Activated T-cell treated with anti-CD3 and anti-CD28 coated beads, Interleukin-2, amount 50 U/mL, for 24 hours (primary cell): ENCODE measurements around the gene PGBD1.
A peak's percentile ranks its signal among the peaks of the same experiment; 100 is the strongest.
"Not testable (repeated sequence)": the region's sequence is repeated elsewhere in the genome, so short reads cannot be mapped to it uniquely, and the experiment has no call there.

Source experiments
- DNase-seq: peaks from one replicate; pipeline ENCODE4 v3.0.0-alpha.2; 2020
- H3K27ac Mint-ChIP-seq: 2 replicates; pipeline ENCODE4 v1.8.0; 2020; ENCODE audit warnings: mild to moderate bottlenecking, mixed read lengths
- H3K27me3 Mint-ChIP-seq: 2 replicates; pipeline ENCODE4 v1.8.0; 2020; ENCODE audit warnings: mixed read lengths
- H3K36me3 Mint-ChIP-seq: 2 replicates; pipeline ENCODE4 v1.8.0; 2020; ENCODE audit warnings: low read depth, mixed read lengths
- H3K4me1 Mint-ChIP-seq: 2 replicates; pipeline ENCODE4 v1.8.0; 2020; ENCODE audit warnings: low read depth, mixed read lengths
- H3K4me3 Mint-ChIP-seq: 2 replicates; pipeline ENCODE4 v1.8.0; 2020; ENCODE audit warnings: mild to moderate bottlenecking, moderate library complexity, mixed read lengths
- H3K9me3 Mint-ChIP-seq: 2 replicates; pipeline ENCODE4 v1.8.0; 2020; ENCODE audit warnings: mixed read lengths

The PGBD1 gene

DNA sequence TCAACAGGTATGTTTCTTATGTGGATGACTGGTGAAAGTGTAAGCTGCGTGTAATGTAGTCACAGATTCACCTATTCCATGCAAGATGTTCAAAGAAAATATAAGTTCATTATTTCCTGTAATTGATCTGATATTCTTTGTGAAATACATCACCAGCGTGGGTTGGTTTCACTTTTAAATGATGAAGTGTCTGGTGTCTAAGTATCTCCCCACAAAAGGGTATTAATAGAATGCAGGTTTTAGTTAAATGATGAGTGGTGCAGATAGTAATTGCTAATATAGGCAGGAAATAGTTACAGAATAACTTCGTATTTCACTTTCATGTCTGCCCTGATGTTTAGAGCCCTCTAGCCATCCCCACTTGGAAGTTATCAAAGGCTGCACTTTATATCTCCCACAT, 22.2 kb downstream of the PGBD1 start:
- H3K27ac Mint-ChIP-seq: peak overlapping the region; percentile 74
- peak overlapping the region; percentile 4 for H3K4me3 Mint-ChIP-seq

DNA sequence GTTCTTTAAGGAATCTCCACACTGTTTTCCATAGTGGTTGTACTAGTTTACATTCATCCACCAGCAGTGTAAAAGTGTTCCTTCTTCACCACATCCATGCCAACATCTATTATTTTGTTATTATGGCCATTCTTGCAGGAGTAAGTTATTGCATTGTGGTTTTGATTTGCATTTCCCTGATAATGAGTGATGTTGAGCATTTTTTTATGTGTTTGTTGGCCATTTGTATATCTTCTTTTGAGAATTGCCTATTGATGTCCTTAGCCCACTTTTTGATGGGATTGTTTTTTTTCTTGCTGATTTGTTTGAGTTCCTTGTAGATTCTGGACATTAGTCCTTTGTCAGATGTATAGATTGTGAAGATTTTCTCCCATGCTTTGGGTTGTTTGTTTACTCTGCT, 25.0 kb downstream of the PGBD1 start:
- not testable (repeated sequence) for H3K36me3 Mint-ChIP-seq, H3K9me3 Mint-ChIP-seq, H3K27ac Mint-ChIP-seq, H3K4me3 Mint-ChIP-seq, DNase-seq
- Mint-ChIP-seq H3K4me1 (peaks cover 26% of the 10 kb centered on the region), H3K27me3 (peaks cover 28% of the 10 kb centered on the region)

More for the DNA sequence above, 22.2 kb downstream of the PGBD1 start:
- Mint-ChIP-seq H3K9me3 (peaks cover 4% of the 10 kb centered on the region), H3K4me1 (peaks cover 27% of the 10 kb centered on the region), H3K36me3 (peaks cover 4% of the 10 kb centered on the region), H3K27me3 (peaks cover 7% of the 10 kb centered on the region)
- no peak for DNase-seq

DNA sequence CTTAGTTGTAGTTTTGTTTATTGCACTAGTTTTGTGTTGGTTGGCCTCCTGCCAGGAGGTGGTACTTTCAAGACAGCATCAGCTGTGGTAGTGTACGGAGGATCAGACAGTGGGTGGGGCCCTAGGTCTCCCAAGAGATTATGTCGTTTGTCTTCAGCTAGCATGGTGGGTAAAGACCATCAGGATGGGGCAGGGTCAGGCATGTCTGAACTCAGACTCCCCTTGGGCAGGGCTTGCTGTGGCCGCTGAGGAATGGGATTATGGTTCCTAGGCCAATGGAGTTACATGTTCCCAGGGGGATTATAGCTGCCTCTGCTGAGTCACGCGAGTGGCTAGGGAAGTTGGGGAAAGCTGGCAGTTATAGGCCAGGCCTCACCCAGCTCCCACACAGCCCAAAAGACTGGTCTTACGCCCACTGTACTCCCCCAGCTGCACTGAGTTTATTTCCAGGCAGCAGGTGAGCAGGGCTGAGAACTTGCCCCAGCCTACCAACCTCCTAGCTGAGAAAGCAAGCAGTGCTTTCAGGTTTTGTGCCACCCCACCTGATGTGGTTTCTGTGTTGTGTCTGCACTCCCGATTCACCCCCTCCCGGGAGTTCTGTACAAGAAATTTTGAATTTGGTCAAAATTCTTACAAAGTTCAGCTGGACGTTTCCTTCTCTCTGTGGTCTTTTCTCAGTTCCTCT, 29.9 kb downstream of the PGBD1 start:
- no peak for DNase-seq
- H3K27me3 Mint-ChIP-seq: peaks cover 50% of the 10 kb centered on the region
- no peaks in the 10 kb centered on the region for H3K36me3 Mint-ChIP-seq
- no peak overlapping the region for H3K27ac Mint-ChIP-seq
- H3K9me3 Mint-ChIP-seq: peaks cover 4% of the 10 kb centered on the region
- no peaks in the 10 kb centered on the region for H3K4me1 Mint-ChIP-seq
- no peak overlapping the region for H3K4me3 Mint-ChIP-seq

GRCh38 chr6:28312939-28313338, 31.6 kb downstream of the PGBD1 start:
- no peaks in the 10 kb centered on the region for H3K9me3 Mint-ChIP-seq
- no peaks in the 10 kb centered on the region for H3K36me3 Mint-ChIP-seq
- H3K4me1 Mint-ChIP-seq: no peaks in the 10 kb centered on the region
- DNase-seq: no peak
- peaks cover 48% of the 10 kb centered on the region for H3K27me3 Mint-ChIP-seq
- H3K4me3 Mint-ChIP-seq: no peak overlapping the region
- no peak overlapping the region for H3K27ac Mint-ChIP-seq

DNA sequence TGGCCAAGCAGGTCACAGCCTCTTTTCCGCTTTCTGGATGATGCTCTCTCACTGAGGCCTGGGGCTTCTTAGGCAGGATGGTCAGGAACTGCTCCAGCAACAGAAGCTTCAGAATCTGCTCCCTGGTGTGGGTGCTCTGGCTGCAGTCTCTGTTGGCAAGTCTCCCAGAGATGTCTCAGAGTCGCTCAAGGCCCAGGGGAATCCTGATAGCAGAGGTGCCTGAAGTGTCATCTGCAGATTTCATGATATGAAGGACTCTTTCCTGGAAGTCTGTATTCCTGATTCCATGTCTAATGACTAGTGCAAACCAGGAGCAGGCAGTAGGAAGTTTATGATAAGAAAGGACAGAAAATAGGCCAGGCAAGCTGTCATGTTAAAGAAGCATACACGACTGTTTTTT, 34.3 kb downstream of the PGBD1 start:
- H3K27me3 Mint-ChIP-seq: peaks cover 30% of the 10 kb centered on the region
- no peaks in the 10 kb centered on the region for H3K36me3 Mint-ChIP-seq
- H3K9me3 Mint-ChIP-seq: no peaks in the 10 kb centered on the region
- H3K4me3 Mint-ChIP-seq: no peak overlapping the region
- no peaks in the 10 kb centered on the region for H3K4me1 Mint-ChIP-seq
- H3K27ac Mint-ChIP-seq: no peak overlapping the region
- DNase-seq: no peak

- peaks cover 20% of the 10 kb centered on the region for H3K27me3 Mint-ChIP-seq
- not testable (repeated sequence) for H3K27ac Mint-ChIP-seq, H3K9me3 Mint-ChIP-seq, DNase-seq, H3K4me3 Mint-ChIP-seq, H3K36me3 Mint-ChIP-seq, H3K4me1 Mint-ChIP-seq
These were observed 36.5 kb downstream of the PGBD1 start for GRCh38 chr6:28317866-28318265.

DNA sequence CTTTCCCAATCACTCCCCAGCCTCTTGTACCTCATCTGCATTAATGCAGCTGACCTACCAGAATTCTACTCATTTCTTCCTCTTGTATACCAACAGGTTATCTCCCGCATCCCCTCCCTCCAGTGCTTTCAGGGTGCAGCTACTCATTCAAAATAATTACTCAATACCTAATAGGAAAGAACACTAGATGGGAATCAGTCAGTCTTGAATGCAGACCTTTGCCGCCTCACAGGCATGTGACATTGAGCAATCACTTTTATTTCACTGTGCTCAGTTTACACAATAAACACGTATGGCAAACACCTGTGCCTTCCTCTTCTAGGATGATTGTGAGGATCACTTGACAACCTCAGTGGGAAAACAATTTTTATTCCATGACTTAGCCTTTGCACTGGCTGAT, 41.3 kb downstream of the PGBD1 start:
- H3K36me3 Mint-ChIP-seq: peaks cover 18% of the 10 kb centered on the region
- H3K27ac Mint-ChIP-seq: no peak overlapping the region
- H3K4me1 Mint-ChIP-seq: no peaks in the 10 kb centered on the region
- DNase-seq: no peak
- peaks cover 20% of the 10 kb centered on the region for H3K9me3 Mint-ChIP-seq
- peaks cover 9% of the 10 kb centered on the region for H3K27me3 Mint-ChIP-seq
- no peak overlapping the region for H3K4me3 Mint-ChIP-seq

- no peaks in the 10 kb centered on the region for H3K4me1 Mint-ChIP-seq
- no peak for DNase-seq
- peaks cover 26% of the 10 kb centered on the region for H3K9me3 Mint-ChIP-seq
- H3K27ac Mint-ChIP-seq: no peak overlapping the region
- peaks cover 7% of the 10 kb centered on the region for H3K27me3 Mint-ChIP-seq
- H3K4me3 Mint-ChIP-seq: no peak overlapping the region
- H3K36me3 Mint-ChIP-seq: peaks cover 24% of the 10 kb centered on the region
These were observed 42.5 kb downstream of the PGBD1 start for GRCh38 chr6:28323813-28324424.

DNA sequence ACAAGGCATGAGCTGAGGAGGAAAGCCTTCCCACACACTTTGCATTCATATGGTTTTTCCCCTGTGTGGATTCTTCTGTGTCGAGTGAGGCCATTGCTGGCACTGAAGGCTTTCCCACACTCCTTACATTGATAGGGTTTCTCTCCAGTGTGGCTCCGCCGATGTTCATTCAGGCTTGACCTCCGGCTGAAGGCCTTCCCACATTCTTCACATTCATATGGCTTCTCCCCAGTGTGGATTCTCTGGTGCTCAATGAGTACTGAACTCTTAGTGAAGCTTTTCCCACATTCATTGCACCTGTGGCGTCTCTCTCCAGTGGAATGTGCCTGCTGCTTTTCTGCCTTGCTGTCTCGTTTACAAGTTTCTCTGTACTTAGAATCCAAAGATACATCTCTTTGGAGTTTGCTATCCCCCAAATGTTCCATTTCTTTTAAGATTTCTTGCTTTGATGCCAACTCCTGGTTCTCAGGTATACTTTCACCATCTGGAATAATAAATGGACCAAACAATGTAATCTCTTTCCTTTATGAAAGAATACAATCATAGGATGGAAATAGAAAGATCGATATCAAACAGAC, 45.1 kb downstream of the PGBD1 start:
- Mint-ChIP-seq H3K4me3 (no peak overlapping the region), H3K9me3 (peaks cover 30% of the 10 kb centered on the region), H3K27me3 (peaks cover 7% of the 10 kb centered on the region)

DNA sequence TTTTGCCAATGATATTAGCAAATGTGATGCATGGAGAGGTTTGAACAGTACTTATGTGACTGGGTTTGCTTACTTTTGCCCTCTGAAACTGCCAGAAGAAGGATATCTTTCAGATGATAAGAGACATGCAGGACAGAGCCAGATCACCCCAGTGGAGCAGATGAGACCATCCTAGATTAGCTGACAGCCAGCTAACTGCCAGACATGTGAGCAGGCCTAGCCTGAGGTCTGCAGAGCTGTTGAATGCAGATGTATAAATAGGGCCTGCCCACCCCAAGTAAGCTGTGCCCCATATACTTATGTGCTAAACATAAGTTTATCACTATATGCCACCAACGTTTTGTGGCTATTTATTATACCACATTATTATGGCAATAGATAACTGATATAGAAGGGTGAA, 48.7 kb downstream of the PGBD1 start:
- peaks cover 28% of the 10 kb centered on the region for H3K9me3 Mint-ChIP-seq
- no peak for DNase-seq
- no peaks in the 10 kb centered on the region for H3K27me3 Mint-ChIP-seq
- H3K4me3 Mint-ChIP-seq: no peak overlapping the region
- H3K27ac Mint-ChIP-seq: no peak overlapping the region
- H3K4me1 Mint-ChIP-seq: peaks cover 5% of the 10 kb centered on the region
- peaks cover 28% of the 10 kb centered on the region for H3K36me3 Mint-ChIP-seq

More for the DNA sequence above, 45.1 kb downstream of the PGBD1 start:
- no peak overlapping the region for H3K27ac Mint-ChIP-seq
- no peak for DNase-seq
- peaks cover 28% of the 10 kb centered on the region for H3K36me3 Mint-ChIP-seq
- H3K4me1 Mint-ChIP-seq: no peaks in the 10 kb centered on the region

DNA sequence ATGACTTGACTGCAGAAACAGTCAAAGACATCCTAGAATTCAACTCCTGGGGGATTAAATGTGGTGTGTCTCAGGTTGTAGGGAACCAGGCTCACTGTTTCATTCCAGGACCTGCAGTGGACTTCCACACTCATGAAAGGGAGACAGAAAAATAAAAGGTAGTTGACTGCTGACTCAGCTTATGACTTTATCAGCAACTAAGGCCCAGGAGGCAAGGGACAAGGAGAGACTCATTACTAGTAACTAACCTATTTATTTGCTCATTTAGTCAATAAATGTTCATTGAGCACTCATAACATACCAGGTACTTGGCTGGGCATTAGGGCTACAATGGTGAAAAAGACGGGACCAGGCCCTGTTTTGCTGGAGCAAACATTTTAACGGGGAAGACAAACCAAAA, 51.7 kb downstream of the PGBD1 start:
- DNase-seq: no peak
- H3K27me3 Mint-ChIP-seq: no peaks in the 10 kb centered on the region
- H3K4me1 Mint-ChIP-seq: peaks cover 5% of the 10 kb centered on the region
- H3K9me3 Mint-ChIP-seq: peaks cover 6% of the 10 kb centered on the region
- H3K27ac Mint-ChIP-seq: no peak overlapping the region
- H3K36me3 Mint-ChIP-seq: peaks cover 7% of the 10 kb centered on the region
- H3K4me3 Mint-ChIP-seq: no peak overlapping the region

DNA sequence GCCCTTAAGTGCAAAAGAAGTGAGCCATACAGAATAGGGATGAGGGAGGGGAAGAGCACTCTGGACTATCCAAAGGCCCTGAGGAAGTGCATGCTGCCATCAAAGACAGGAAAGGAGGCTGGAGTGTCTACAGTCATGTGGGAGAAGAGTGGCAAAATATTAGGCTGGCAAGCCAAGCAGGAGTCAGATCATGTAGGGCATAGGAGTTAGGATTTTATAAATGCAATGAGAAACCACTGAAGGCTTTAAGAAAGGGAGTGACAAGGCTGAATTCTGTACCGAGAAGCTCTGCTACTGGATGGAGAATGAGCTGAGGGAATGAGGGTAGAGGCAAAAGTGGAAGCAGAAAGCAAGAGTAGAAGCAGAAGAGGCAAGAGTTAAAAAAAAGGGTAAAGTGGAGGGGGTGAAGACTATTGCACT, 52.2 kb downstream of the PGBD1 start:
- Mint-ChIP-seq H3K4me1 (peaks cover 5% of the 10 kb centered on the region), H3K27ac (no peak overlapping the region), H3K27me3 (no peaks in the 10 kb centered on the region), H3K9me3 (peaks cover 6% of the 10 kb centered on the region), H3K36me3 (peaks cover 7% of the 10 kb centered on the region), H3K4me3 (no peak overlapping the region)
- DNase-seq: no peak

DNA sequence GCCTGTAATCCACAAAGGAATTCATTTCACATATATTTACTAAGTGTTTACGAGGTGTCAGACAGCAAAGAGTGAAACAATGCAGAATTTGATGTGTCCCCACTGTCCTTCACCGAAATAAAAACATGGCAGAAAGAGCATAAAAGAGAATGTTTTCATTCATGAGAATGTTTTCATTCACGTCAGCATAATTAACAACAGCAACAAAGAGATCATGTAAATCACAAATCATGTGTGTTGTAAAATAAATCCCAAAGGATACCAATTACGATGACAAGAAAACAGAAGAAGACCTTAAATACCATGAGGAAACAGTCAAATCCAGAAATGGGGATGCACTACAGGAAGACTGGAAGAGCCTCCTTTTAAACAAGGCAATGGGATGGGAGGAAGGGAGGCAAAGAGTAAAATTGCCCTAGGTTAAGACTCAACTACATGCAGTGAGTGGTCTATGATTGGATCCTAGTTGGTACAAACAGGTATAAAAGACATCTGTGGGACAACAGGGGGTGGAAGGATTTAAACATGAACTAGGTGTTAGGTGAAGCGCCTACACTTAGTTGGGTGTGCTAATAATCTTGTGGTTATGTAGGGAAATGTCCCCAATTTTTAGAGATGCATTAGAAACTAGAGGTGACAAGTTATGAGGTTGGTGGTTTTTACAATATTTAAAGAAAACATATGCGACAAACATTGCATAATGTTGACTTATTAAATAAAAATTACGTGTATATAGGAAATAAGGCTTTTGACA, 53.1 kb downstream of the PGBD1 start:
- DNase-seq: no peak
- Mint-ChIP-seq H3K27ac (no peak overlapping the region), H3K4me3 (no peak overlapping the region), H3K9me3 (no peaks in the 10 kb centered on the region), H3K27me3 (no peaks in the 10 kb centered on the region), H3K4me1 (peaks cover 5% of the 10 kb centered on the region), H3K36me3 (no peaks in the 10 kb centered on the region)

GRCh38 chr6:28335040-28335563, 53.7 kb downstream of the PGBD1 start:
- H3K27me3 Mint-ChIP-seq: no peaks in the 10 kb centered on the region
- H3K27ac Mint-ChIP-seq: no peak overlapping the region
- no peaks in the 10 kb centered on the region for H3K36me3 Mint-ChIP-seq
- peaks cover 5% of the 10 kb centered on the region for H3K4me1 Mint-ChIP-seq
- peaks cover under 1% of the 10 kb centered on the region for H3K9me3 Mint-ChIP-seq
- no peak overlapping the region for H3K4me3 Mint-ChIP-seq
- no peak for DNase-seq
